Measurements from ENCODE around the gene DIPK1A. TPM values are rescaled to one million over a fixed set of nuclear protein-coding genes. Genes with fewer than 3 reads are reported as not detected.
"Not testable (repeated sequence)": the region's sequence is repeated elsewhere in the genome, so short reads cannot be mapped to it uniquely, and the experiment has no call there.

Gene DIPK1A
- total RNA-seq, 2 experiments from 2014 or later = 10.2 to 11.9 TPM

GRCh38 chr1:92989936-92990583 lies 28.8 kb upstream of the DIPK1A start:
- ChIA-PET CTCF (interaction anchor here (0.6 to 2.2 kb wide), 7 partner anchors 9 to 647 kb away, joined by 3 to 8 read pairs (median 6); partner anchors contain the start of gene RPL5), POLR2A (interaction anchor here (0.6 to 0.7 kb wide), 3 partner anchors 24 to 28 kb away, joined by 3 to 13 read pairs (median 3); no protein-coding TSS in a partner anchor)

GRCh38 chr1:92989253-92989652 lies 28.0 kb upstream of the DIPK1A start:
- ChIA-PET POLR2A (interaction anchor here (0.6 kb wide), 1 partner anchor 24 kb away, joined by 3 read pairs; no protein-coding TSS in a partner anchor), CTCF (interaction anchor here (1.0 to 2.2 kb wide), 4 partner anchors 8 to 130 kb away, joined by 3 to 8 read pairs (median 6); no protein-coding TSS in a partner anchor)

- ChIA-PET CTCF (no interaction called here), POLR2A (no interaction called here)
Measured at GRCh38 chr1:92987462-92987861, 26.2 kb upstream of the DIPK1A start.

- POLR2A ChIA-PET = no interaction called here
- CTCF ChIA-PET = no interaction called here
Measured at GRCh38 chr1:92985101-92985500, 23.8 kb upstream of the DIPK1A start.

GRCh38 chr1:92980732-92981647 lies 19.7 kb upstream of the DIPK1A start:
- POLR2A ChIA-PET = interaction anchor here (0.6 to 2.4 kb wide), 3 partner anchors 19 to 142 kb away, joined by 3 to 25 read pairs (median 8); partner anchors contain the start of gene DIPK1A

GRCh38 chr1:92975551-92976232 lies 14.4 kb upstream of the DIPK1A start:
- CTCF ChIA-PET = interaction anchor here (0.5 to 3.8 kb wide), 6 partner anchors 9 to 117 kb away, joined by 3 to 20 read pairs (median 3); partner anchors contain the start of gene DIPK1A
- POLR2A ChIA-PET = interaction anchor here (1.7 kb wide), 1 partner anchor 13 kb away, joined by 11 read pairs; no protein-coding TSS in a partner anchor

More at GRCh38 chr1:92980732-92981647, 19.7 kb upstream of the DIPK1A start:
- CTCF ChIA-PET = interaction anchor here (0.7 to 2.2 kb wide), 8 partner anchors 9 to 220 kb away, joined by 3 to 8 read pairs (median 4); no protein-coding TSS in a partner anchor

- CTCF ChIA-PET = interaction anchor here (3.4 to 3.8 kb wide), 2 partner anchors 13 to 20 kb away, joined by 14 to 20 read pairs; partner anchors contain the start of gene DIPK1A
- POLR2A ChIA-PET = not testable (repeated sequence)
Measured at GRCh38 chr1:92974112-92974511, 12.8 kb upstream of the DIPK1A start.

- ChIA-PET POLR2A (interaction anchor here (0.6 kb wide), 1 partner anchor 11 kb away, joined by 9 read pairs; no protein-coding TSS in a partner anchor), CTCF (interaction anchor here (3.4 to 3.8 kb wide), 2 partner anchors 12 to 21 kb away, joined by 14 to 20 read pairs; partner anchors contain the start of gene DIPK1A)
Measured at GRCh38 chr1:92973203-92973897, 12.1 kb upstream of the DIPK1A start.

- ChIA-PET POLR2A (no interaction called here), CTCF (interaction anchor here (2.2 kb wide), 1 partner anchor 21 kb away, joined by 11 read pairs; no protein-coding TSS in a partner anchor)
Measured at GRCh38 chr1:92972409-92973129, 11.3 kb upstream of the DIPK1A start.

- CTCF ChIA-PET = interaction anchor here (2.2 kb wide), 1 partner anchor 22 kb away, joined by 11 read pairs; no protein-coding TSS in a partner anchor
- POLR2A ChIA-PET = not testable (repeated sequence)
Measured at GRCh38 chr1:92971932-92972331, 10.7 kb upstream of the DIPK1A start.

- ChIA-PET CTCF (interaction anchor here (1.0 to 2.2 kb wide), 3 partner anchors 8 to 23 kb away, joined by 4 to 11 read pairs (median 5); no protein-coding TSS in a partner anchor), POLR2A (no interaction called here)
Measured at GRCh38 chr1:92970990-92971689, 9.9 kb upstream of the DIPK1A start.

GRCh38 chr1:92969517-92969916 lies 8.3 kb upstream of the DIPK1A start:
- ChIA-PET POLR2A (no interaction called here), CTCF (interaction anchor here (0.9 to 3.1 kb wide), 5 partner anchors 8 to 110 kb away, joined by 3 to 32 read pairs (median 3); partner anchors contain the start of gene DIPK1A)

- ChIA-PET CTCF (interaction anchor here (1.1 to 3.1 kb wide), 5 partner anchors 9 to 111 kb away, joined by 3 to 32 read pairs (median 5); no protein-coding TSS in a partner anchor), POLR2A (no interaction called here)
Measured at GRCh38 chr1:92968138-92969032, 7.1 kb upstream of the DIPK1A start.

GRCh38 chr1:92964998-92965397 lies 3.7 kb upstream of the DIPK1A start:
- CTCF ChIA-PET = interaction anchor here (0.9 to 2.8 kb wide), 2 partner anchors 25 to 29 kb away, joined by 3 to 12 read pairs; no protein-coding TSS in a partner anchor
- POLR2A ChIA-PET = no interaction called here

GRCh38 chr1:92964316-92964715 lies 3.1 kb upstream of the DIPK1A start:
- CTCF ChIA-PET = interaction anchor here (2.8 kb wide), 1 partner anchor 30 kb away, joined by 12 read pairs; no protein-coding TSS in a partner anchor

More at GRCh38 chr1:92964316-92964715, 3.1 kb upstream of the DIPK1A start:
- POLR2A ChIA-PET = no interaction called here

All from activated CD8-positive, alpha-beta memory T cell treated with anti-CD3 and anti-CD28 coated beads for 36 hours (primary cell).